HL-60 (cell line): ENCODE data around the gene HOXB6.

ENCODE experiments used
- DNase-seq, 2 experiments: peaks; one replicate each; pipeline ENCODE4 v3.0.0-alpha.2; 2010 to 2020; ENCODE audit warnings: low read depth in 1 of 2, low spot score in 1 of 2
- H3K27ac ChIP-seq: fragments of 250-450 bp; sonication (Bioruptor Pico); replicated peaks from 2 replicates; pipeline ENCODE4 v1.5.1; 2020; ENCODE audit warnings: mild to moderate bottlenecking, moderate library complexity
- H3K27me3 ChIP-seq: fragments of 250-450 bp; sonication (Bioruptor Pico); 2 replicates; pipeline ENCODE4 v1.5.1; 2021; ENCODE audit warnings: mild to moderate bottlenecking, moderate library complexity; ENCODE audit not compliant: insufficient read depth, poor library complexity, severe bottlenecking
- H3K4me3 ChIP-seq: replicated peaks from 2 replicates; pipeline ENCODE4 v1.5.1; 2011; ENCODE audit warnings: mild to moderate bottlenecking, control low read depth, low read length; ENCODE audit not compliant: insufficient read depth
- CTCF ChIP-seq: IDR thresholded peaks from one replicate; pipeline ENCODE4 v1.5.1; 2011; ENCODE audit warnings: low read length, control low read depth, inconsistent platforms; ENCODE audit not compliant: insufficient read depth
- GABPA ChIP-seq: IDR thresholded peaks from 2 replicates; pipeline ENCODE4 v1.6.1; 2012; ENCODE audit warnings: low read depth
- POLR2AphosphoS5 ChIP-seq: IDR thresholded peaks from 2 replicates; pipeline ENCODE4 v1.6.1; 2012; ENCODE audit warnings: low read depth
- SPI1 ChIP-seq: IDR thresholded peaks from 2 replicates; pipeline ENCODE4 v1.6.1; 2012; ENCODE audit warnings: low read depth, mild to moderate bottlenecking, borderline replicate concordance
- TF ChIP-seq, protein P1 (sequence below): IDR thresholded peaks from 2 replicates; pipeline ENCODE4 v1.6.1; 2012; ENCODE audit warnings: low read depth; ENCODE audit not compliant: insufficient replicate concordance

HOXB6 gene

GRCh38 chr17:48559122-48559839 is 45.5 kb downstream of the HOXB6 start:
- Histone ChIP-seq H3K27ac (no peak overlapping the region), H3K4me3 (no peak overlapping the region), H3K27me3 (peaks cover 39% of the 10 kb centered on the region)
- TF ChIP-seq GABPA (no peak), CTCF (no peak), POLR2AphosphoS5 (no peak), SPI1 (no peak)
- TF ChIP-seq, protein P1, sequence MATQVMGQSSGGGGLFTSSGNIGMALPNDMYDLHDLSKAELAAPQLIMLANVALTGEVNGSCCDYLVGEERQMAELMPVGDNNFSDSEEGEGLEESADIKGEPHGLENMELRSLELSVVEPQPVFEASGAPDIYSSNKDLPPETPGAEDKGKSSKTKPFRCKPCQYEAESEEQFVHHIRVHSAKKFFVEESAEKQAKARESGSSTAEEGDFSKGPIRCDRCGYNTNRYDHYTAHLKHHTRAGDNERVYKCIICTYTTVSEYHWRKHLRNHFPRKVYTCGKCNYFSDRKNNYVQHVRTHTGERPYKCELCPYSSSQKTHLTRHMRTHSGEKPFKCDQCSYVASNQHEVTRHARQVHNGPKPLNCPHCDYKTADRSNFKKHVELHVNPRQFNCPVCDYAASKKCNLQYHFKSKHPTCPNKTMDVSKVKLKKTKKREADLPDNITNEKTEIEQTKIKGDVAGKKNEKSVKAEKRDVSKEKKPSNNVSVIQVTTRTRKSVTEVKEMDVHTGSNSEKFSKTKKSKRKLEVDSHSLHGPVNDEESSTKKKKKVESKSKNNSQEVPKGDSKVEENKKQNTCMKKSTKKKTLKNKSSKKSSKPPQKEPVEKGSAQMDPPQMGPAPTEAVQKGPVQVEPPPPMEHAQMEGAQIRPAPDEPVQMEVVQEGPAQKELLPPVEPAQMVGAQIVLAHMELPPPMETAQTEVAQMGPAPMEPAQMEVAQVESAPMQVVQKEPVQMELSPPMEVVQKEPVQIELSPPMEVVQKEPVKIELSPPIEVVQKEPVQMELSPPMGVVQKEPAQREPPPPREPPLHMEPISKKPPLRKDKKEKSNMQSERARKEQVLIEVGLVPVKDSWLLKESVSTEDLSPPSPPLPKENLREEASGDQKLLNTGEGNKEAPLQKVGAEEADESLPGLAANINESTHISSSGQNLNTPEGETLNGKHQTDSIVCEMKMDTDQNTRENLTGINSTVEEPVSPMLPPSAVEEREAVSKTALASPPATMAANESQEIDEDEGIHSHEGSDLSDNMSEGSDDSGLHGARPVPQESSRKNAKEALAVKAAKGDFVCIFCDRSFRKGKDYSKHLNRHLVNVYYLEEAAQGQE: no peak
- DNase-seq: no peak

DNA sequence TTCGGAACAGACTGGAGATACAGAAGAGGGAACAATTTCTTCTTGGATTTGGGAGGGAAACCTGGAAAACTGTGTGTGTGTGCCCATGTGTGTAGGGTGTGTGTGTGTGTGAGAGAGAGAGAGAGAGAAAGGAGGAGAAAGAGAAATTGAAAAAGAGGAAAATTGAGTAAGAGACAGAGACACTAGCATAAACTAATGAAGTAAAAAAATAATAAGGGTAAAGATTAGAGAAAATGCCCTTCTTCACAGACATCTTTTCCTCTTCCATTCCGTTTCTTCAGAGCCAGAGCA is 46.0 kb downstream of the HOXB6 start:
- no peak for DNase-seq
- Histone ChIP-seq H3K27ac (no peak overlapping the region), H3K27me3 (peaks cover 41% of the 10 kb centered on the region), H3K4me3 (no peak overlapping the region)
- TF ChIP-seq, protein P1: no peak
- no peak for TF ChIP-seq SPI1
- TF ChIP-seq GABPA: no peak
- TF ChIP-seq POLR2AphosphoS5: no peak
- no peak for TF ChIP-seq CTCF

- DNase-seq: no peak
- Histone ChIP-seq H3K27ac (no peak overlapping the region), H3K4me3 (no peak overlapping the region), H3K27me3 (peaks cover 42% of the 10 kb centered on the region)
- TF ChIP-seq CTCF (no peak), GABPA (no peak), SPI1 (no peak), POLR2AphosphoS5 (no peak)
- TF ChIP-seq, protein P1: no peak
Measured at GRCh38 chr17:48558057-48558830, 46.5 kb downstream of the HOXB6 start.
